Testis (tissue), 3 donors: Measurements from ENCODE around the gene RPAP3. TPM values are rescaled to one million over a fixed set of nuclear protein-coding genes. Genes with fewer than 3 reads are reported as not detected.

Source experiments
- DNase-seq: peaks from one replicate; pipeline ENCODE4 v3.0.0-alpha.2; 2019
- H3K27ac ChIP-seq, 2 donors: fragments of 200-600 bp; sonication (generic); one replicate each; pipeline ENCODE4 v1.5.1; 2019
- H3K27me3 ChIP-seq: fragments of 200-600 bp; sonication (generic); one replicate; pipeline ENCODE4 v1.5.1; 2019
- H3K36me3 ChIP-seq: fragments of 200-600 bp; sonication (generic); one replicate; pipeline ENCODE4 v1.5.1; 2017; ENCODE audit warnings: low read depth; ENCODE audit errors: missing control alignments
- H3K4me1 ChIP-seq: fragments of 200-600 bp; sonication (generic); one replicate; pipeline ENCODE4 v1.5.1; 2019
- H3K4me3 ChIP-seq, 2 donors: fragments of 200-600 bp; sonication (generic); one replicate each; pipeline ENCODE4 v1.5.1; 2017 to 2019
- H3K9me3 ChIP-seq: fragments of 200-600 bp; sonication (generic); one replicate; pipeline ENCODE4 v1.5.1; 2017
- POLR2A ChIP-seq: fragments of 450-650 bp; IDR thresholded peaks from one replicate; pipeline ENCODE4 v1.6.1; 2017; ENCODE audit warnings: antibody characterized with exemption, mild to moderate bottlenecking, moderate library complexity
- WGBS, 2 donors: methylation state at CpG; one replicate each; pipeline ENCODE4 v1.1.5; 2018; 5-methylcytosine and 5-hydroxymethylcytosine counted together
- intact Hi-C: fragments of 100-400 bp; cut with DNase I; formaldehyde crosslinking; loops from one replicate; pipeline ENCODE4 v1.15.1; 2023; ENCODE audit warnings: low total_unique reads
- polyA plus RNA-seq: library from polyadenylated mRNA; stranded (reverse); fragments of 350-450 nt; fragmentation: Illumina TruSeq; extraction: RNeasy Lipid Tissue Mini Kit (QIAGEN cat#74804); gene quantifications from one replicate; pipeline ENCODE4 v1.2.3, GENCODE V29; 2014; ENCODE audit warnings: low read depth, low replicate concordance; ENCODE audit not compliant: insufficient read depth
- total RNA-seq, 2 donors: library from RNA; depleted of rRNA; stranded (reverse); fragments of >200 nt; gene quantifications; one replicate each; pipeline ENCODE4 v1.2.3, GENCODE V29; 2016
- TF ChIP-seq, protein P1 (sequence below), 3 experiments: fragments of 450-650 bp in 2 of 3; fragments of 200-600 bp in 1 of 3; sonication (generic) in 1 of 3; IDR thresholded peaks; one replicate each; pipeline ENCODE4 v1.5.1; 2016 to 2019; ENCODE audit warnings: antibody characterized with exemption in 3 of 3, mild to moderate bottlenecking in 2 of 3, moderate library complexity in 1 of 3

The RPAP3 gene
- total and polyA plus RNA-seq, 3 donors from 2014 or later, result 12.7 to 32.3 (median 25.0) TPM

DNA sequence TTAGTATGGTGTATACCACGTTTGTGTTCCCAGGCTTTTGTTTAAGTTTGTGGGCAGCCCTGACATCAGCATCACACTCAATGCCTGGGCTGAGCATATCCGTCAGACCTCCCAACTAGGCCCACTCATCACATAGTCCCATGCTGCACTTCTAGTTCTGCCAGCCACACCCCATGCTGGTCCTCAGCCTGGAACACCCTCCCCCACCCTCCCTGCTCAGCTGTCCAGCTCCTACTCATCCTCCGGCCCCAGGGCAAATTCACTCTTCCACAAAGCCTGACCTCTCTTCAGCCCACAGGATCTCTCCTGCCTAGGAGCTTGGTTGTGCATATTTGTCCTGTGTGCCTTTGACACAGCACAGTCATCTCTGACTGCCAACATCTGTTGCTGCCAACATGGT, 23.4 kb upstream of the RPAP3 start:
- H3K36me3 ChIP-seq, result no peaks in the 10 kb centered on the region
- H3K4me3 ChIP-seq, result no peak overlapping the region
- no peak for TF ChIP-seq POLR2A
- TF ChIP-seq, protein P1, sequence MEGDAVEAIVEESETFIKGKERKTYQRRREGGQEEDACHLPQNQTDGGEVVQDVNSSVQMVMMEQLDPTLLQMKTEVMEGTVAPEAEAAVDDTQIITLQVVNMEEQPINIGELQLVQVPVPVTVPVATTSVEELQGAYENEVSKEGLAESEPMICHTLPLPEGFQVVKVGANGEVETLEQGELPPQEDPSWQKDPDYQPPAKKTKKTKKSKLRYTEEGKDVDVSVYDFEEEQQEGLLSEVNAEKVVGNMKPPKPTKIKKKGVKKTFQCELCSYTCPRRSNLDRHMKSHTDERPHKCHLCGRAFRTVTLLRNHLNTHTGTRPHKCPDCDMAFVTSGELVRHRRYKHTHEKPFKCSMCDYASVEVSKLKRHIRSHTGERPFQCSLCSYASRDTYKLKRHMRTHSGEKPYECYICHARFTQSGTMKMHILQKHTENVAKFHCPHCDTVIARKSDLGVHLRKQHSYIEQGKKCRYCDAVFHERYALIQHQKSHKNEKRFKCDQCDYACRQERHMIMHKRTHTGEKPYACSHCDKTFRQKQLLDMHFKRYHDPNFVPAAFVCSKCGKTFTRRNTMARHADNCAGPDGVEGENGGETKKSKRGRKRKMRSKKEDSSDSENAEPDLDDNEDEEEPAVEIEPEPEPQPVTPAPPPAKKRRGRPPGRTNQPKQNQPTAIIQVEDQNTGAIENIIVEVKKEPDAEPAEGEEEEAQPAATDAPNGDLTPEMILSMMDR (IDR thresholded peaks at IDR 0.05), result no peak
- H3K9me3 ChIP-seq, result no peaks in the 10 kb centered on the region
- 63 to 66% methylated on average over 3 of the region's 3 CpGs for WGBS, 2 donors
- H3K4me1 ChIP-seq, result peaks cover 11% of the 10 kb centered on the region
- no peak overlapping the region for H3K27ac ChIP-seq
- intact Hi-C loops, result no loop called here
- no peaks in the 10 kb centered on the region for H3K27me3 ChIP-seq
- no peak for DNase-seq

DNA sequence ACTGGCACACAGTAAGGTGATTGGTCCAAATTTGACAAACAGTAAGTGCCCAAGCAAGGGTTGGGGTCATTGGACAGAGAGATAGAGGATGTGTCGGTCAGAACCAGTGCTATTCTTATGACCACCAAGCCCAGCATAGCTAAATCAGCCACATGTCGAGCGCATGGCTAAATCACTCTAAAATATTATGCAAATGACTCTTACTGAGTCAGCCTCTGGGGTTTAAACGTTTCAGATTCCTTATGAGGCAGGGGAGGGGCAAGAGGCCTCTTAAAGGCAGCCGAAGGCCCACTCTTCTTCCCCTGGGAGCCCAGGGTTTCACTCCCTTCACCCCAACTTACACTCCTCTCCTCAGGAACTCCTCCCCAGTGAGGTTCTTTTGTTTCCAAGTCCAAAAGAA, 20.1 kb upstream of the RPAP3 start:
- Histone ChIP-seq H3K27me3 (no peaks in the 10 kb centered on the region), H3K4me3 (no peak overlapping the region), H3K9me3 (no peaks in the 10 kb centered on the region), H3K27ac (no peak overlapping the region), H3K36me3 (no peaks in the 10 kb centered on the region), H3K4me1 (peaks cover 17% of the 10 kb centered on the region)
- no peak for TF ChIP-seq POLR2A
- TF ChIP-seq, protein P1 (IDR thresholded peaks at IDR 0.05), result no peak
- intact Hi-C loops, result no loop called here
- DNase-seq, result no peak
- 61 to 76% methylated on average over 5 of the region's 5 CpGs for WGBS, 2 donors

DNA sequence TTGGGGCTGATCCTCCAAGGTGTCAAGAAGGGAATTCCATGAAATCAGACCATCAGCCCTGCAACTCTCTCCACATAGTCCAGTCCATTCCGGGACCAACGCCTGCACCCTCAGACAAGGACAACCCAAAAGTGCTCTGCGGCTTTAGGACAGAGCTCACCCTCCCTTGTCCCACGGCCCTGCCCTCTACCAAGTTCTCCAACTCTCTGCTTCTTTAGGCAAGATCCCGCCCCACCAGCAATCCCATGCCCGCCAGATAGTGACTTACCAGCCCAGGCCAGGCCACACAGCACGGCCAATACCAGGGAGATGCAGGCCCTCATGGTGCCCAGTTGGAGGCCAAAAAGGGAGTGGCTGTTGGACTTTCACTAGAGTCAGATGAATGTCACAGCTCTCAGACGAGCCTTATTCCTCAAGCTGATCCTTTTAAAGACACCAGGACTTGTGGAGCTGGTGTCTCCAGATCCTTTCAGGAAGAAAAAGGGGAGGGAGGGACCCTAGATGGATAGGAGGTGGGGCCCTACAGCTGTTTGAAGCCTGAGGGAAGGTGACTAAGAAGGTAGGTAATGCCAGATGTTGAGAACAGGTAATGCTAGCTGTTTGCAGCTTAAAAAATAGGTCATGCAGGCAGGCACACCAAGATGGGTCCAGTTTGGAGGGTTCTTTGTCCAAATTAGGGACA, 19.4 kb upstream of the RPAP3 start, which contains the start of gene ENDOU:
TSS of gene ENDOU (minus strand) at position 400 of the 682 bp plus-strand sequence. CDS start at position 323, 77 bp downstream.
- 86 to 93% methylated on average over 7 to 8 of the region's 8 CpGs for WGBS, 2 donors
- Histone ChIP-seq H3K9me3 (no peaks in the 10 kb centered on the region), H3K36me3 (no peaks in the 10 kb centered on the region), H3K4me1 (peaks cover 10% of the 10 kb centered on the region), H3K27ac (no peak within 1 kb of the TSS), H3K4me3 (no peak within 1 kb of the TSS), H3K27me3 (no peaks in the 10 kb centered on the region)
- DNase-seq, result no peak
- intact Hi-C loops, result no loop called here
- no peak for TF ChIP-seq POLR2A
- TF ChIP-seq, protein P1 (IDR thresholded peaks at IDR 0.05), result no peak

DNA sequence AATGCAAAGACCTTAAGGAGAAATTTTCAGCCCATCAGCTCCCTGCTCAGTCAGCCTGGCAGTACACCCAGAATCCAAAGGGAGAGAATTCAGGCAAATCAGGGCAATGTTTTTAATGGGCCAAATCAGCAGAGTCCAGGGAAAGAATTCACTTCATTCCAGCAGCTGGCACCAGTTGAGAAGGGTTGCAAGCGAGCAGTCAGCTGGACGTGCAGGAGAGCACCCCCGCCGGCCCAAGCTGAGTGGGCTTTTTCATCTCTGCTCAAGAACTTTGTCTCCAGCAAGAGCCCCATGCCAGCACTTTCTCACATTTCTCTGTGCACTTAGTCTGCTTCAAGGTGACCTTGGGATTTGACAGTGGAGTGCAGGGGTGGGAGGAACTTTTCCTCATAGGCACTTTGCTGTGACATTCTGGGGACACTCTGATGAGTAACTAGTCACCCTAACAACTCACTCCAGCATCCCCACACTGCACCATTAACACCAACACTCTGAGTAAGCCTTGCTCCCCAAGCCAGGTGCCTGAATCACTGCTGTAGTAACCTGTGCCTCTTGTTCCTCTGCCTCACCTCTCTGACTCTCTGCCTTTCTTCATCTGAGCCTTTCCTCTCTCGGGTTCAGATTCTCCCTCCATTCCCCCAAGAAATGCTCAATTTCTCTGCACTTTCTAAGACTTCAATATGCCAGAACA, 17.3 kb upstream of the RPAP3 start:
- Histone ChIP-seq H3K36me3 (no peaks in the 10 kb centered on the region), H3K9me3 (no peaks in the 10 kb centered on the region), H3K27me3 (no peaks in the 10 kb centered on the region), H3K4me3 (no peak overlapping the region), H3K4me1 (peaks cover 15% of the 10 kb centered on the region), H3K27ac (no peak overlapping the region)
- DNase-seq, result no peak
- intact Hi-C loops, result no loop called here
- whole genome bisulfite sequencing, 2 donors, result 50 to 65% methylated on average over 5 of the region's 5 CpGs
- TF ChIP-seq, protein P1 (IDR thresholded peaks at IDR 0.05), result no peak
- no peak for TF ChIP-seq POLR2A
